ENCODE results near the gene ALB. TPM values are rescaled to one million over a fixed set of nuclear protein-coding genes. Genes with fewer than 3 reads are reported as not detected.

The ALB gene
- total RNA-seq, 2 experiments from 2014 or later, result 0.47 to 0.63 TPM

GRCh38 chr4:73376251-73376650, 27.8 kb upstream of the ALB start:
- POLR2A ChIA-PET, result no interaction called here
- H3K4me3 ChIP-seq (ENCODE audit: low read length), result no peak overlapping the region
- H3K36me3 Mint-ChIP-seq (ENCODE audit: low read depth), result no peaks in the 10 kb centered on the region

GRCh38 chr4:73376976-73377375, 27.1 kb upstream of the ALB start:
- Histone ChIP-seq H3K27me3 (ENCODE audit: control insufficient read depth in 1 of 2, insufficient read depth in 2 of 2, low read length in 2 of 2) (no peaks in the 10 kb centered on the region), H3K27ac (ENCODE audit: low read depth in 1 of 2, low read length in 2 of 2) (no peak overlapping the region), H3K4me3 (ENCODE audit: low read length) (no peak overlapping the region), H3K9me3 (ENCODE audit: control insufficient read depth in 1 of 2, insufficient read depth in 1 of 2, low read length in 2 of 2) (no peaks in the 10 kb centered on the region), H3K36me3 (ENCODE audit: insufficient read depth, low read length) (no peaks in the 10 kb centered on the region), H3K4me1 (ENCODE audit: insufficient read depth, low read length) (no peaks in the 10 kb centered on the region)
- TF ChIP-seq CTCF (IDR thresholded peaks at IDR 0.05), result no peak
- no peak overlapping the region for H3K4me3 Mint-ChIP-seq
- H3K36me3 Mint-ChIP-seq (ENCODE audit: low read depth), result no peaks in the 10 kb centered on the region
- ChIA-PET POLR2A (no interaction called here), CTCF (no interaction called here)
- ATAC-seq (ENCODE audit: poor library complexity) (no peak), DNase-seq (no peak)
- intact Hi-C loops (cut with DNase I, micrococcal nuclease), result no loop called here
- H3K27me3 Mint-ChIP-seq, result no peaks in the 10 kb centered on the region
- no peaks in the 10 kb centered on the region for H3K9me3 Mint-ChIP-seq
- H3K4me1 Mint-ChIP-seq (ENCODE audit: low read depth), result no peaks in the 10 kb centered on the region
- no peak overlapping the region for H3K27ac Mint-ChIP-seq

More at GRCh38 chr4:73376251-73376650, 27.8 kb upstream of the ALB start:
- Histone ChIP-seq H3K9me3 (ENCODE audit: control insufficient read depth in 1 of 2, insufficient read depth in 1 of 2, low read length in 2 of 2) (no peaks in the 10 kb centered on the region), H3K4me1 (ENCODE audit: insufficient read depth, low read length) (no peaks in the 10 kb centered on the region), H3K27me3 (ENCODE audit: control insufficient read depth in 1 of 2, insufficient read depth in 2 of 2, low read length in 2 of 2) (no peaks in the 10 kb centered on the region), H3K36me3 (ENCODE audit: insufficient read depth, low read length) (no peaks in the 10 kb centered on the region), H3K27ac (ENCODE audit: low read depth in 1 of 2, low read length in 2 of 2) (no peak overlapping the region)
- DNase-seq, result no peak
- H3K27ac Mint-ChIP-seq, result no peak overlapping the region
- no peaks in the 10 kb centered on the region for H3K27me3 Mint-ChIP-seq
- no peak for ATAC-seq (ENCODE audit: poor library complexity)
- intact Hi-C loops (cut with DNase I, micrococcal nuclease), result no loop called here
- TF ChIP-seq CTCF (IDR thresholded peaks at IDR 0.05), result no peak
- H3K4me1 Mint-ChIP-seq (ENCODE audit: low read depth), result no peaks in the 10 kb centered on the region
- CTCF ChIA-PET, result no interaction called here
- H3K4me3 Mint-ChIP-seq, result no peak overlapping the region
- H3K9me3 Mint-ChIP-seq, result no peaks in the 10 kb centered on the region

- Histone ChIP-seq H3K27ac (ENCODE audit: low read depth in 1 of 2, low read length in 2 of 2) (no peak overlapping the region), H3K4me3 (ENCODE audit: low read length) (no peak overlapping the region)
Measured at GRCh38 chr4:73378887-73379286, 25.2 kb upstream of the ALB start.

More at GRCh38 chr4:73378887-73379286, 25.2 kb upstream of the ALB start:
- TF ChIP-seq CTCF (IDR thresholded peaks at IDR 0.05), result no peak
- Mint-ChIP-seq H3K27ac (no peak overlapping the region), H3K4me3 (no peak overlapping the region), H3K4me1 (ENCODE audit: low read depth) (no peaks in the 10 kb centered on the region), H3K27me3 (no peaks in the 10 kb centered on the region), H3K9me3 (no peaks in the 10 kb centered on the region), H3K36me3 (ENCODE audit: low read depth) (no peaks in the 10 kb centered on the region)
- DNase-seq, result no peak
- H3K27me3 ChIP-seq (ENCODE audit: control insufficient read depth in 1 of 2, insufficient read depth in 2 of 2, low read length in 2 of 2), result no peaks in the 10 kb centered on the region
- no peaks in the 10 kb centered on the region for H3K36me3 ChIP-seq (ENCODE audit: insufficient read depth, low read length)
- no peak for ATAC-seq (ENCODE audit: poor library complexity)
- ChIA-PET CTCF (no interaction called here), POLR2A (no interaction called here)
- intact Hi-C loops (cut with DNase I, micrococcal nuclease), result no loop called here
- H3K9me3 ChIP-seq (ENCODE audit: control insufficient read depth in 1 of 2, insufficient read depth in 1 of 2, low read length in 2 of 2), result no peaks in the 10 kb centered on the region
- H3K4me1 ChIP-seq (ENCODE audit: insufficient read depth, low read length), result no peaks in the 10 kb centered on the region
